Measurements from ENCODE around the gene HSH2D. TPM values are rescaled to one million over a fixed set of nuclear protein-coding genes. Genes with fewer than 3 reads are reported as not detected.

The HSH2D gene
- total RNA-seq, 1 donor, result not detected

GRCh38 chr19:16205205-16206045, 61.9 kb downstream of the HSH2D start:
- H3K4me3 ChIP-seq (ENCODE audit: low read depth, low read length), result no peak overlapping the region
- no peak for DNase-seq (ENCODE audit: low read depth)
- TF ChIP-seq CTCF (IDR thresholded peaks at IDR 0.05; ENCODE audit: insufficient read depth, low read length), result no peak

GRCh38 chr19:16206046-16206605, 62.6 kb downstream of the HSH2D start:
- TF ChIP-seq CTCF (IDR thresholded peaks at IDR 0.05; ENCODE audit: insufficient read depth, low read length), result no peak
- H3K4me3 ChIP-seq (ENCODE audit: low read depth, low read length), result no peak overlapping the region
- DNase-seq (ENCODE audit: low read depth), result no peak

GRCh38 chr19:16206637-16207036, 63.2 kb downstream of the HSH2D start:
- TF ChIP-seq CTCF (IDR thresholded peaks at IDR 0.05; ENCODE audit: insufficient read depth, low read length), result no peak
- no peak overlapping the region for H3K4me3 ChIP-seq (ENCODE audit: low read depth, low read length)
- DNase-seq (ENCODE audit: low read depth), result no peak

- no peak for TF ChIP-seq CTCF (IDR thresholded peaks at IDR 0.05; ENCODE audit: insufficient read depth, low read length)
- DNase-seq (ENCODE audit: low read depth), result no peak
- H3K4me3 ChIP-seq (ENCODE audit: low read depth, low read length), result no peak overlapping the region
These were observed 63.6 kb downstream of the HSH2D start for GRCh38 chr19:16207063-16207462.

GRCh38 chr19:16207490-16208025, 64.1 kb downstream of the HSH2D start:
- H3K4me3 ChIP-seq (ENCODE audit: low read depth, low read length), result no peak overlapping the region
- TF ChIP-seq CTCF (IDR thresholded peaks at IDR 0.05; ENCODE audit: insufficient read depth, low read length), result no peak
- no peak for DNase-seq (ENCODE audit: low read depth)

Small RNAs within 50 kb of the gene (small RNA-seq; reads per million reads assigned to genes)
- not detected for gene RF00017

Other genes starting within 250 kb of the HSH2D start
- not detected in 2 replicates for gene CYP4F2, start 245.6 kb upstream of the HSH2D start, total RNA-seq (ENCODE audit: low replicate concordance)
- not detected in 2 replicates for gene CYP4F11, start 209.2 kb upstream of the HSH2D start, total RNA-seq (ENCODE audit: low replicate concordance)
- not detected in 2 replicates for gene OR10H4, start 194.7 kb upstream of the HSH2D start, total RNA-seq (ENCODE audit: low replicate concordance)
- gene TPM4, start 67.2 kb upstream of the HSH2D start, total RNA-seq (ENCODE audit: low replicate concordance), result 864 and 1,097 TPM in 2 replicates
- 15.5 and 99.9 TPM in 2 replicates for gene RAB8A, start 31.8 kb upstream of the HSH2D start, total RNA-seq (ENCODE audit: low replicate concordance)
- gene CIB3, start 29.8 kb downstream of the HSH2D start, total RNA-seq (ENCODE audit: low replicate concordance), result not detected in 2 replicates
- 70.6 and 89.1 TPM in 2 replicates for gene FAM32A, start 41.7 kb downstream of the HSH2D start, total RNA-seq (ENCODE audit: low replicate concordance)
- 7.8 and 78.5 TPM in 2 replicates for gene AP1M1, start 54.2 kb downstream of the HSH2D start, total RNA-seq (ENCODE audit: low replicate concordance)
- gene KLF2, start 181.1 kb downstream of the HSH2D start, total RNA-seq (ENCODE audit: low replicate concordance), result 2.2 and 5.7 TPM in 2 replicates

Measured in fibroblast of the aortic adventitia (primary cell).